GM06990 (cell line): ENCODE measurements around the gene CRYL1.

ENCODE experiments used
- DNase-seq: peaks from one replicate; pipeline ENCODE4 v3.0.0-alpha.2; 2011; ENCODE audit not compliant: insufficient read length; ENCODE audit errors: extremely low read depth
- H3K27me3 ChIP-seq: replicated peaks from 2 replicates; pipeline ENCODE4 v1.6.0; 2011; ENCODE audit warnings: low read length; ENCODE audit not compliant: control insufficient read depth, insufficient read depth
- H3K36me3 ChIP-seq: 2 replicates; pipeline ENCODE4 v1.5.1; 2011; ENCODE audit warnings: low read length; ENCODE audit not compliant: control insufficient read depth, insufficient read depth
- H3K4me3 ChIP-seq: replicated peaks from 2 replicates; pipeline ENCODE4 v1.5.1; 2011; ENCODE audit warnings: low read depth, mild to moderate bottlenecking, control low read depth, low read length
- TF ChIP-seq, protein P1 (sequence below): IDR thresholded peaks from 2 replicates; pipeline ENCODE4 v1.5.1; 2011; ENCODE audit warnings: low read length, control low read depth, mild to moderate bottlenecking, inconsistent platforms; ENCODE audit not compliant: insufficient read depth, poor library complexity, severe bottlenecking

Gene CRYL1

DNA sequence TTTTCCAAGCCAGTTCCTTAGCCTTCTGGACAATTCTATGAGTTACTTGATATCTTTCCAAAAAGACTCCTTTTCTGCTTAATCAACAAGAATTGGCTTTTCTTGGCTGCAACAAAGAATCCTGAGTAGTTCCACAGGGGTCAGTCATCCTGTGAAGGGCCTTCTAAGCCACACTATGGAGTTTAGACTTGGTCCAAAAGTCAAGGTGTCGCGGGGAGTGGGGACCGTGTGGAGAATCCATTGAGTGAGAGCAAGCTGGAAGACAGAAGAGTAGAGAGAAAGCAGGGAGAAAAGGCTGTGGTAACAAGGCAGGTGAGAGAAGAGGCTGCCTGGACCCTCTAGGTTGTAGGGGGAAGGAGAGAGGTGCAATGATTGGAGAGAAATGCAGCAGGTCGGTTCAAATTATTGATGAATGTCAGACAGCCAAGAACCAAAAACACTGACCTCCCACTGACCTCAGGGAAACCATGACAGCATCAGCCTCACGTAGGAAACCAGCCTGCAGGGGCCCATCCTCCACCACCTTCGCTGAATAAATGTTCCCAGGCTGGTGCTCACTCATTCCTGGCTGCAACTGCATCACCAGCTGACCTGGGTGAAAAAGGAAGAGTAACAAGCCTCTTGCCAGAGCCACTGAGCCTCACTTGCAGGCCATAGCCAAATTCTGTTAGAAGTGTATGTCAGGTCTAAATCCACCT, 34.2 kb upstream of the CRYL1 start:
- Histone ChIP-seq H3K27me3 (no peaks in the 10 kb centered on the region), H3K36me3 (no peaks in the 10 kb centered on the region), H3K4me3 (no peak overlapping the region)
- TF ChIP-seq, protein P1, sequence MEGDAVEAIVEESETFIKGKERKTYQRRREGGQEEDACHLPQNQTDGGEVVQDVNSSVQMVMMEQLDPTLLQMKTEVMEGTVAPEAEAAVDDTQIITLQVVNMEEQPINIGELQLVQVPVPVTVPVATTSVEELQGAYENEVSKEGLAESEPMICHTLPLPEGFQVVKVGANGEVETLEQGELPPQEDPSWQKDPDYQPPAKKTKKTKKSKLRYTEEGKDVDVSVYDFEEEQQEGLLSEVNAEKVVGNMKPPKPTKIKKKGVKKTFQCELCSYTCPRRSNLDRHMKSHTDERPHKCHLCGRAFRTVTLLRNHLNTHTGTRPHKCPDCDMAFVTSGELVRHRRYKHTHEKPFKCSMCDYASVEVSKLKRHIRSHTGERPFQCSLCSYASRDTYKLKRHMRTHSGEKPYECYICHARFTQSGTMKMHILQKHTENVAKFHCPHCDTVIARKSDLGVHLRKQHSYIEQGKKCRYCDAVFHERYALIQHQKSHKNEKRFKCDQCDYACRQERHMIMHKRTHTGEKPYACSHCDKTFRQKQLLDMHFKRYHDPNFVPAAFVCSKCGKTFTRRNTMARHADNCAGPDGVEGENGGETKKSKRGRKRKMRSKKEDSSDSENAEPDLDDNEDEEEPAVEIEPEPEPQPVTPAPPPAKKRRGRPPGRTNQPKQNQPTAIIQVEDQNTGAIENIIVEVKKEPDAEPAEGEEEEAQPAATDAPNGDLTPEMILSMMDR = no peak
- no peak for DNase-seq

DNA sequence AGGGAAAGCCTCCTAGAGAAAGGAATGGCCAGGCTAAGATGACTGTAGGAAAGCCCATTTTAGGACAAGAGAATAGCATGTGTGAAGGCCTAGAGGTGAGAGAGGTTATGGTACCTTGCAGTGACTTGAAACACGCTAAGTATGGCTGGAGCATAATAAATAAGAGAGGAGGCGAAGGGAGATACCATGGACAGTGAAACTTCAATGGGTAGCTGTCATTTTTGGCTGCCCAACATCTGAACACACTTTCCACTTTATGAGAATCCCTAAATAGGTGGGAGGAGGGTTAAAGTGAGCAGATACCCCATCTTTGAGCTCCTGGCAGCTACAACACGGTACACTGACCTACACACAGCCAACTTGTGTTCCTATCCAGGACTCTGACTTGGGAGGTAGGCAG, 33.3 kb upstream of the CRYL1 start:
- Histone ChIP-seq H3K36me3 (no peaks in the 10 kb centered on the region), H3K27me3 (no peaks in the 10 kb centered on the region), H3K4me3 (no peak overlapping the region)
- DNase-seq = no peak
- TF ChIP-seq, protein P1 = no peak

DNA sequence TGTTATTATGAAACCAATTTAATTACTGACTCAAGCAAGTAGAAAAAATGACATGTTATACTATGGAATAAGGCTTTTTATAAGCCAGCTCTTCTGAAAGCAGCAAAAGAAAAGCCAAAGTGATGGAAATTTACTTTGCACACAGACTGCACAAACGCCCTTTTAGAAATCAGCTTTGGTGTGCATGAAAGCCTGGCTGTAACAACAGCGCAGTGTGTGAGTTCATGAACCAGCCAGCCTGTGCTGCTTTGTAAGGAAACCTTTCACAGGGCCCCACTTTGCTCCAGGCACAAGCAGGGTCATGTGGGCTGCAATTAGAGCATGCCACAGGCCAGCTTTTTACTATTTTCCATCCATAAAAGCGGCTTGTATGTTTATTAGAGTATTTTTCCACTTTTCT, 27.7 kb upstream of the CRYL1 start:
- no peaks in the 10 kb centered on the region for H3K36me3 ChIP-seq
- TF ChIP-seq, protein P1 = no peak
- H3K27me3 ChIP-seq = no peaks in the 10 kb centered on the region
- no peak for DNase-seq
- no peak overlapping the region for H3K4me3 ChIP-seq

GRCh38 chr13:20550799-20551198, 25.1 kb upstream of the CRYL1 start:
- no peaks in the 10 kb centered on the region for H3K36me3 ChIP-seq
- H3K4me3 ChIP-seq = no peak overlapping the region
- TF ChIP-seq, protein P1 = no peak
- DNase-seq = no peak
- H3K27me3 ChIP-seq = no peaks in the 10 kb centered on the region

- TF ChIP-seq, protein P1 = no peak
- no peak overlapping the region for H3K4me3 ChIP-seq
- H3K27me3 ChIP-seq = no peaks in the 10 kb centered on the region
- no peaks in the 10 kb centered on the region for H3K36me3 ChIP-seq
- DNase-seq = no peak
Observed at GRCh38 chr13:20547479-20547908, 21.8 kb upstream of the CRYL1 start.

DNA sequence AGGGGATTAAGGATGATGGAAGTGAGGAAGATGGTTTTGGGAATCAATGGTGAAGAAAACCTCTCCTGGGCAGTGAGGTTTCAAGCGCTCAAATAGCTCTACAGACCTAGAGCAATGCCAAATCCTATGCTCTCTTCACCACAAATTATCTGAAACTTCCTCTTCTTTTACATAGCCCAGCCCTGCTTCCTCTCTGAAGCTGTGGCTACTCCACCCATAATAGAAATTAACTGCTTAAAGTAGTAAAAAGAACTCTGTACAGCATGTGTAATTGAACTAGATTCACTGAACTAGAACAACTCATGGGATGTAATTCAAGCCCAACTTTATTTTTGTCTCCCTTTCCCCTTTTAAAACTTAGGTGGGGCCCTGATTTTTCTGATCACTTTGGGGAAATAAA, 20.9 kb upstream of the CRYL1 start:
- no peaks in the 10 kb centered on the region for H3K27me3 ChIP-seq
- TF ChIP-seq, protein P1 = no peak
- no peak for DNase-seq
- no peaks in the 10 kb centered on the region for H3K36me3 ChIP-seq
- H3K4me3 ChIP-seq = no peak overlapping the region
